OCI-LY3 (cell line): Measurements from ENCODE around the gene TPP1.

Experiments
- H2AFZ ChIP-seq: fragments of 200-600, 300-600 bp; shearing (Covaris generic); 2 replicates; pipeline ENCODE4 v1.6.0; 2014; ENCODE audit warnings: antibody characterized with exemption, low read depth, low read length
- H3K27ac ChIP-seq: fragments of 200-600, 300-600 bp; sonication (generic); 2 replicates; pipeline ENCODE4 v1.5.1; 2014; ENCODE audit warnings: mild to moderate bottlenecking, low read length, moderate library complexity, mixed read lengths
- H3K27me3 ChIP-seq: fragments of 200-600, 300-600 bp; sonication (generic); 2 replicates; pipeline ENCODE4 v1.6.1; 2014; ENCODE audit warnings: low read depth, low read length, mixed read lengths
- H3K36me3 ChIP-seq: fragments of 200-600, 300-600 bp; sonication (generic); replicated peaks from 2 replicates; pipeline ENCODE3; 2014; ENCODE audit warnings: low read depth, low read length, mixed read lengths
- H3K4me1 ChIP-seq: fragments of 300-600, 200-600 bp; sonication (generic); 2 replicates; pipeline ENCODE4 v1.6.1; 2014; ENCODE audit warnings: low read length, mixed read lengths
- H3K4me2 ChIP-seq: fragments of 200-600, 300-600 bp; sonication (generic); 2 replicates; pipeline ENCODE4 v1.6.1; 2014; ENCODE audit warnings: low read length, mixed read lengths
- H3K4me3 ChIP-seq: fragments of 300-600, 200-600 bp; sonication (generic); 2 replicates; pipeline ENCODE4 v1.5.1; 2014; ENCODE audit warnings: antibody characterized with exemption, mild to moderate bottlenecking, low read length, moderate library complexity
- H3K79me2 ChIP-seq: fragments of 300-600, 200-600 bp; shearing (Covaris generic); 2 replicates; pipeline ENCODE4 v1.6.1; 2014; ENCODE audit warnings: mild to moderate bottlenecking, low read length, mixed read lengths
- H3K9ac ChIP-seq: fragments of 300-600, 200-600 bp; shearing (Covaris generic); 2 replicates; pipeline ENCODE4 v1.6.0; 2014; ENCODE audit warnings: mild to moderate bottlenecking, low read length, moderate library complexity
- H3K9me3 ChIP-seq: fragments of 200-600, 300-600 bp; shearing (Covaris generic); 2 replicates; pipeline ENCODE4 v1.6.1; 2014; ENCODE audit warnings: low read length, mixed read lengths; ENCODE audit not compliant: insufficient read depth
- H4K20me1 ChIP-seq: fragments of 200-600, 300-600 bp; sonication (generic); 2 replicates; pipeline ENCODE4 v1.6.1; 2016; ENCODE audit warnings: low read length, mixed read lengths; ENCODE audit not compliant: insufficient read depth
- EZH2phosphoT487 ChIP-seq: fragments of 200-600 bp; shearing (Covaris generic); IDR thresholded peaks from 2 replicates; pipeline ENCODE4 v1.6.1; 2018; ENCODE audit warnings: antibody characterized with exemption, mixed run types, low read depth
- TF ChIP-seq, protein P1 (sequence below): fragments of 200-600, 300-600 bp; sonication (generic); IDR thresholded peaks from 2 replicates; pipeline ENCODE4 v1.5.1; 2014; ENCODE audit warnings: antibody characterized with exemption, low read length, low read depth

Gene TPP1

GRCh38 chr11:6636480-6636879 is 17.3 kb upstream of the TPP1 start:
- no peak for TF ChIP-seq EZH2phosphoT487
- TF ChIP-seq, protein P1, sequence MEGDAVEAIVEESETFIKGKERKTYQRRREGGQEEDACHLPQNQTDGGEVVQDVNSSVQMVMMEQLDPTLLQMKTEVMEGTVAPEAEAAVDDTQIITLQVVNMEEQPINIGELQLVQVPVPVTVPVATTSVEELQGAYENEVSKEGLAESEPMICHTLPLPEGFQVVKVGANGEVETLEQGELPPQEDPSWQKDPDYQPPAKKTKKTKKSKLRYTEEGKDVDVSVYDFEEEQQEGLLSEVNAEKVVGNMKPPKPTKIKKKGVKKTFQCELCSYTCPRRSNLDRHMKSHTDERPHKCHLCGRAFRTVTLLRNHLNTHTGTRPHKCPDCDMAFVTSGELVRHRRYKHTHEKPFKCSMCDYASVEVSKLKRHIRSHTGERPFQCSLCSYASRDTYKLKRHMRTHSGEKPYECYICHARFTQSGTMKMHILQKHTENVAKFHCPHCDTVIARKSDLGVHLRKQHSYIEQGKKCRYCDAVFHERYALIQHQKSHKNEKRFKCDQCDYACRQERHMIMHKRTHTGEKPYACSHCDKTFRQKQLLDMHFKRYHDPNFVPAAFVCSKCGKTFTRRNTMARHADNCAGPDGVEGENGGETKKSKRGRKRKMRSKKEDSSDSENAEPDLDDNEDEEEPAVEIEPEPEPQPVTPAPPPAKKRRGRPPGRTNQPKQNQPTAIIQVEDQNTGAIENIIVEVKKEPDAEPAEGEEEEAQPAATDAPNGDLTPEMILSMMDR = no peak
- H3K27ac ChIP-seq = no peak overlapping the region
- H2AFZ ChIP-seq = no peak overlapping the region
- H3K9ac ChIP-seq = no peak overlapping the region
- no peaks in the 10 kb centered on the region for H3K79me2 ChIP-seq
- H3K36me3 ChIP-seq = no peaks in the 10 kb centered on the region
- no peak overlapping the region for H3K4me2 ChIP-seq
- H3K4me3 ChIP-seq = no peak overlapping the region
- H3K27me3 ChIP-seq = no peaks in the 10 kb centered on the region
- H3K4me1 ChIP-seq = no peaks in the 10 kb centered on the region
- H3K9me3 ChIP-seq = no peaks in the 10 kb centered on the region
- no peaks in the 10 kb centered on the region for H4K20me1 ChIP-seq

DNA sequence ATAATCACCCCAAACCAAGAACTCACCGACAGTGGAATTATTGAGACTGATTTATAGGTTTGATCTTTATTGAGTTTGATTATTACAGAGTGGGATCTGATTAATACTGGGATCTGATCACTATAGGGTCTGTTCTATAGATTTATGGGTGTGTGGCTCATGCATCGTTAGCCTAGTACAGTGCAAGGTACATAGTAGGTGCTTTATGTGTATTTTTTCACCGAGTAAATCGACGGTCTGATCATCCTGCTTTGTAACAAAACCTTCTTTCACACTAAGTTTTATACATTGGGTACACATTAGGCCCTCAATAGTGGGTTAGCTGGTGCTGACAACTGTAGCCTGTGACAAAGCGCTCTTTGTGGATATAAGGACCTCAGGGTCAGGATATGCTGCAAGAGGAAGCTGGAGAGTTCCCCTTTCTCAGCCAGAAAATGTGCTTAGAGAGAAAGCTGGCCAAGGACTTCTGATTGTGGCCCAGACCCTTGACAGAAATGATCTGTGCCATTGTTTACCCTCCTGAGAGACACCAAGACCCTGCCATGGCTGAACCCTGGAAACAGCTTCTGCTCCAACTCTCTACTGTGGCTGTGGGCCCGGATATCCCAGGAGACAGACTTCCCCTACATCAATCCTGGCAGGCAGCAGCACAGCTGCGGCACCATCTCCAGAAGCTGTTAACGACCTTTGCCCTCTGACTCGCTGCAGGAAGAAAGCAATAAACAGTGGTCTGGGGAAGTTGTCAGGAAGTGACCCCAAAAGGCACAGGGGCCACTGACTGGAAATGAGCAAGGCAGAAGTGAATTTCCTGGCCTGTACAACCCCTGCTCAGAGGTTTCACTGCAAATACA is 16.1 kb upstream of the TPP1 start:
- Histone ChIP-seq H3K9ac (no peak overlapping the region), H2AFZ (no peak overlapping the region), H3K79me2 (no peaks in the 10 kb centered on the region), H3K36me3 (no peaks in the 10 kb centered on the region), H4K20me1 (no peaks in the 10 kb centered on the region), H3K9me3 (no peaks in the 10 kb centered on the region), H3K4me1 (no peaks in the 10 kb centered on the region), H3K27ac (no peak overlapping the region), H3K4me3 (no peak overlapping the region), H3K4me2 (no peak overlapping the region), H3K27me3 (no peaks in the 10 kb centered on the region)
- TF ChIP-seq EZH2phosphoT487 = no peak
- TF ChIP-seq, protein P1 = no peak

GRCh38 chr11:6634534-6634933 is 15.3 kb upstream of the TPP1 start:
- Histone ChIP-seq H3K4me2 (no peak overlapping the region), H3K36me3 (no peaks in the 10 kb centered on the region), H2AFZ (no peak overlapping the region), H4K20me1 (no peaks in the 10 kb centered on the region), H3K79me2 (no peaks in the 10 kb centered on the region), H3K27me3 (no peaks in the 10 kb centered on the region), H3K4me3 (no peak overlapping the region), H3K9me3 (no peaks in the 10 kb centered on the region), H3K27ac (no peak overlapping the region), H3K4me1 (no peaks in the 10 kb centered on the region), H3K9ac (no peak overlapping the region)
- TF ChIP-seq EZH2phosphoT487 = no peak
- TF ChIP-seq, protein P1 = no peak

GRCh38 chr11:6633422-6634408 is 14.5 kb upstream of the TPP1 start:
- H4K20me1 ChIP-seq = no peaks in the 10 kb centered on the region
- no peak overlapping the region for H3K27ac ChIP-seq
- no peaks in the 10 kb centered on the region for H3K36me3 ChIP-seq
- TF ChIP-seq, protein P1 = no peak
- TF ChIP-seq EZH2phosphoT487 = no peak
- no peaks in the 10 kb centered on the region for H3K4me1 ChIP-seq
- H3K79me2 ChIP-seq = no peaks in the 10 kb centered on the region
- no peaks in the 10 kb centered on the region for H3K27me3 ChIP-seq
- no peak overlapping the region for H3K4me2 ChIP-seq
- no peaks in the 10 kb centered on the region for H3K9me3 ChIP-seq
- no peak overlapping the region for H3K4me3 ChIP-seq
- H2AFZ ChIP-seq = no peak overlapping the region
- H3K9ac ChIP-seq = no peak overlapping the region
